NOMO-1 treated with DMSO at 0.1 percent for 48 hours (cell line): ENCODE results near the gene PPFIBP1.
"Not testable (repeated sequence)": the region's sequence is repeated elsewhere in the genome, so short reads cannot be mapped to it uniquely, and the experiment has no call there.

Source experiments
- DNase-seq: peaks from one replicate; lab custom pipeline; 2025; ENCODE audit not compliant: unreplicated experiment; lab: John Stamatoyannopoulos, UW

Gene PPFIBP1

DNA sequence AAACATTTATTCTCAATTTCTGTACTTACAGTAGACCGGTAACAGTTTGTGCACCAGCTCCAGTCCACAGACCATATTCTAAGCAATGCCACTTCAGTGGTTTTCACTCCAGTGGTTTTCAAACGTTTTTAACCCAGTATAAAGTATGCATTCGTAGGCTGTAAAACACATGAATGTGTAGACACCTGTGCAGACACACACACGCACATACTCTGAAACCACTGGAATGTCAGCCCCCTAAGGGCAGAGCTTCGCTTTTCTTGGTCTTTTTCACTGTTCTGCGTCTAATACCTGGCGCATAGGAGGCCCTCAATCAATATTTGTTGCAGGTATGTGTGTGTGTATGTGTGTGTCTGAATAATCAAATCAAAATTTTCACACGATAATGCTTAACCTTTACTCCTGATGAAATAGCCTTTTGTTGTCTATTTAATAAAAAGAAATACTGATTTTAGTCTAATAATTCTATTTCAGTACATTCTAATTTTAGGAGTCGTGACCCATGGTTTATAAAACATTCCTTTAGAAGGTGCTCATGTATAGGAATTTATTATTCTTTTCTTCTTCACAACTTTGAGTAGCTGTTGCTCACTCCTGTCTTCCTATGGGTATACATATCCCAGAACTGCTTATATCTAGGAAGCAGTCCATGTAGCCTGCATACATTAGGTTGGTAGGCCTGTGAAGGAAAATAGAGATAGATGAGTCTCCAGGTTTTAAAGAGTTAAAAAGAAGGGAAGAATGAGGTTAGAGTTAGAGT is 98.6 kb downstream of the PPFIBP1 start:
- no peak for DNase-seq

DNA sequence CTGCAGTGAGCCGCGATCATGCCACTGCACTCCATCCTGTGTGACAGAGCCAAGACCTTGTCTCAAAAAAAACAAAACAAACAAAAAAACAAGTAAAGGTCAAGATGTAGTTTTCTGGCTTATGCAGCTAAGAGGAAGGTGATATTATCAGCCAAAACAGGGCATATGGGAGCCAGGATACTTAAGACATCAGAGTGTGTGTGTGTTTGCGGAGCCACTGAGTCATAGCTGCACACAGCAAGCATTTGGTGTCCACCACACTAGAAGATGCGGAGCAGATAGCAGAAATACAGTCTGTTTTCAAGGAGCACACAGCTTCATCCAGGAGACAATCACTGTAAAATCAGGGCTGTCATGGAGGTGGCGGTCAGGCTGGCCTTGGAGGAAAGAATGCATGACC is 99.6 kb downstream of the PPFIBP1 start:
- DNase-seq = no peak

DNA sequence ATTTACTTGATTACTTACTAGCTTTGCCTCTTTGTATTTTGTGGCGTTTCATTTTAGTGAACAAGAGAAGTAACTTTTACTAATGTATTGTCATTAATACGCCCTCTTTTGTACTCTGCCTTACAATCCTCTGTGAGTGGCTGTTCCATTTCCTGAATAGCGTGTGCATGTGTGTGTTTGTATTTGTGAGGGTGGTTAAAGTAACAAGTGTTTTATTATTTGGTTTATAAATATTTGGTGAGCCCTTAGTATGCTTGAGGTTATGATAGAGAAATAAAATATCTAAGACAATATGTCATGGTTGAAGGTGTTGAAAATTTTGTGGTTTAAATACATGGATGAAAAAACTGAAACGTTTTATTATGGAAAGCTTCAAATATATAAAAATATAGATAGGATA is 100.6 kb downstream of the PPFIBP1 start:
- no peak for DNase-seq

DNA sequence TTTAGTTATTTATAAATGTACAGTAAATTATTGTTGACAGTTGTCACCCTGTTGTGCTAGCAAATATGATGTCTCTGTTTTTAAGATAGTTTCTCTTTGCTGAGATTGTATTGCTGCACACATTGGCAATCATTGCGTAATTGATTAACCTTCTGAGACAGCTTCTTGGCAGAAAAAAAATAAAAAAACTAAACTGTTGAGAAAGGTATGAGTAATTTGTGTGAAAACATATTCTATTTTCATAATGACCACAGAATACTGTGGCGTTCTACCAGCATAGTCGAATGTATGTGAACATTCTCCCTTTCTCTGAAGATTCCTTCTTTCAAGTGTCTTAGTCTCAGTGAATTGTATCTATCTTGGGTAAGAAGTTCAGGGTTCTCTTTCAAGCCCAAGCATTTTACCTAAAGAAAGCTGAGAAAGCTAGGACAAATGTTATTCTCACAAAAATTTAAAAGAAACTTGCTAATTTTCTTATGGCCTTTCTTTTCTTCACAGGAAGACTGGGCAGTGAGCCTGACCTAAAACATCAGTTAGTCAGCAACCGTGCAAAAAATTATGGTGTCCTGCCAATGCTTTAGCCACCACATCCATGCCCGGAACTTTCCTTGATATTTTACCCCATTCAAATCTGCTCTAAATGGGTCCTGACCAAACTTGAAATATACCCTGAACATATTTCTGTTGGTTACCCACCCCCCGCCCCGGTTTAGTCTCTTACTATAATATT is 103.3 kb downstream of the PPFIBP1 start:
- DNase-seq = peak; percentile 85

DNA sequence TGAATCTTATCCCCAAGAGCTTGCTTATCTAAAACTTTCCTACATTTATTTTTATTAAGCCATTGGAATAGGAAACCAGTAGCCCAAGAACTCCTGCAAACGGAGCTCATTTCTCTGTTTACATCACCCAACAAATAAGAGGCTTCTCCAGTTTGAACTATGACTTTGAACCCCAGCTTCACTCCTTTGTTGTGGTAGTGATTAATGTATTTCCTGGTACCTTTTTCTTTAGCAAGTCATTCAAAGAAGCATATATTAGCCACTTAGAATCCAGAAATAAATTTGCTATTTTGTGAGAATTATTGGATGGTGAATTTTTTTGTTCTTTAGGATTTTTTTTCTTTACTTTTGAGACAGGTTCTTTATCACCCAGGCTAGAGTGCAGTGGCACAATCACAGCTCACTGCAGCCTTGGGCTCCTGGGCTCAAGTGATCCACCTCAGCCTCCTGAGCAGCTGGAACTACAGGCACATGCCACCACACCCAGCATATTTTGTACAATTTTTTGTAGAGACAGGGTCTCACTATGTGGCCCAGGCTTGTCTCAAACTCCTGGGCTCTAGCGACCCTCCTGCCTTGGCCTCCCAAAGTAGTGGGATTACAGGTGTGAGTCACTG is 104.0 kb downstream of the PPFIBP1 start:
- DNase-seq = not testable (repeated sequence)

DNA sequence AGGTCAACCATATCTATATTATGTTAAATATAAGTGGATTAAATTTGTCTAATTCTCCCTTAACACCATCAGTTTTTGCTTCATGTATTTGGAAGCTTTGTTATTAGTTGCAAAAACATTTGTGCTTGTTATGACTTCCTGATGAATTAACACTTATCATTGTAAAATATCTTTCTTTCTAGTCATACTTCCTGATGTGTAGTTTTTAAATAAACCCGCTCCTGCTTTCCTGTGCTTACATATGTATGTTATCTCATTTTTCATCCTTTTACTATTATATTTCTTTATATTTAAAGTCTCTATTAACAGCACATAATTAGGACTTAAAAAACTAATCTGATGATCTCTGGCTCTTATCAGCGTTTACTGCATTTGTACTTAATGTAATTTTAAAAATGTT is 106.2 kb downstream of the PPFIBP1 start:
- DNase-seq = not testable (repeated sequence)

DNA sequence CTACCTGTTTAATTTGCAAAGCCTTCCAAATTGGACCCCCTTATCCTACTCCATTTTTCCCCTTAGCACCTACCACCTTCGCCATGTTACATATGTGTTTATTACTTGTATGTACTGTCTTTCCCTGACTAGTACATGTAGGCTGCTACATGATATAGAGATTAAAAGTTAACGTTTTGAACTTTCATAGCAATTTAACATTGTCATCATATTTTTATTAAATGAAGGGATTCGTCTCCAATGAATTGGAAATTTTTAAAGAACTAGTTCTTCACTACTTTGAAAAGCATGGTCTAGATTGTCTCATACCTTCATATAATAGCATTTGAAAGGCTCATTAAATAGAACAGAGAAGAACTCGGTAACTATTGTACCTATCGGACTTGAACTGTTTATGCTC is 107.4 kb downstream of the PPFIBP1 start:
- no peak for DNase-seq

DNA sequence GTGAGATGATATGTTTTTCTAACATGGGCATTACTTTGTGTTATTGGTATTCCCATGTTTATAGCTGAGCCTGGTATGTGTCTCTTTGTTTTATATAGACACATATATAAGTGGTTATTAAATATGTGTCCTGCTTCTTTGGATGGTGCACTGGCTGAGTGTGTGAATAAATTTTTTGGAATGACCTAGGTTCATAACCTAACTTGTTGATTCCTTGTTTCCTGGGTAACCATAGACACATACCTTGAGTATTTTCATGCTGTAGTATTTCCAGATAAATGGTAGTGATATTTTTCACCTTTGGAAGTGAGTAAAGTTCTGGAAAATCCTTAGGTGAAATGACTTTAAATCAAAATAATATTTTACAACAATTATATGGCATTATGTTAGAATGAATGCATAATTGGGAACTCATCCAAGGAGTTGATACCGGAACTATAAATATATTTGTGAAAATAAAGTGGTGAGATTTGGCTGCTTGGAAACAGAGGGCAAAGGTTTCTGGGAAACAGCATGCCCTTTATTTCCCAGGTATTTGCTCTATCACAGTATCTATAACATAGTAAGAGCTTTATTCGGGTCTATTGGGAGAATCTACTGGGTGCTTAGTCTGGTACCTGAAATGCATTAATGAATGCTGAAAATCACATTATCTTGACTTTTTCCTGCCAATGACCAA is 107.9 kb downstream of the PPFIBP1 start:
- DNase-seq = no peak

DNA sequence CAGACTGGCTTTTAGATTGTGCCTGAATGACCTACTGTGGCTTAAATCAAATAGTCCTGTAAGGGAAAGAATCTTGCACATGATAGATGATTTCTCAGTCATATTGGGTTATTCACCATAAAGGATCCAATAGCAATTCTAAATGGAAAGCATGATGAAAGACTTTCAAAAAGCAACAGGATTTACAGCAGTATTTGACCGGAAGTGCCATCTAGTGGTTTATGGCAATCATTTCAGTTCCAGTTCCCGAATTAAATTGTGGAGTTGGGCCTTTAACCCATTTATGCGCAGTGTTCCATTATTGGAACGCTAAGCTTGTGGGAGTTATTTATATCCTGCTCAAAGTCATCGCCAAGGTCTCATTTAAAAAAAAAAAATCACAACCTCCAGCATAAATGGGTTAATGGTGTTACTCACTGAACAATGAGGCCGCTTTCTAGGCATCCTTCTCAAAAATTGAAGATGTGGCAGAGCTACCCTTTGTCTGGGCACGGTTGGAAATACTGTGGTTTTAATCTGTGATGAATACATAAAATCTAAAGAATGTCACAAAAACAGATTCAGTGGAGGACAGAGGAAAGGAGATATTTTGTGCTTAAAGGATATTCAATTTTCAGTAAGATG is 111.5 kb downstream of the PPFIBP1 start:
- peak; percentile 59 for DNase-seq

DNA sequence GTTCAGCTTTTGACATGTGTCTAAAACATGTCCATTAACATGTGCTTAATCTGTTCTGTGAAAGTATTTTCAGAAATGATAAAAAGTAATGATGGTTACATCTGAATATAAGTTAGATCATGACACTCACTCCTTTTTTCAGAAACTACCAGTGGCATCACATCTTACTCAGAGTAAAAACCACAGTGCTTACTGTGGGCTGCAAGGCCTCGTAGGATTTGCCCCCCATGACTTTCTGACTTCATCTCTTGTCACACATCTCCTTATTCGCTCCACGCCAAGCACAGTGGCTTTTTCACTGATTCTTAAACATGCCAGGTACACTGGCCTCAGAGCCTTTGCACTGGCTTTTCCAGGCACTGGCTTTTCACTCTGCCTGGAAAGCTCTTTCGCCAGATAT is 112.6 kb downstream of the PPFIBP1 start:
- DNase-seq = not testable (repeated sequence)

DNA sequence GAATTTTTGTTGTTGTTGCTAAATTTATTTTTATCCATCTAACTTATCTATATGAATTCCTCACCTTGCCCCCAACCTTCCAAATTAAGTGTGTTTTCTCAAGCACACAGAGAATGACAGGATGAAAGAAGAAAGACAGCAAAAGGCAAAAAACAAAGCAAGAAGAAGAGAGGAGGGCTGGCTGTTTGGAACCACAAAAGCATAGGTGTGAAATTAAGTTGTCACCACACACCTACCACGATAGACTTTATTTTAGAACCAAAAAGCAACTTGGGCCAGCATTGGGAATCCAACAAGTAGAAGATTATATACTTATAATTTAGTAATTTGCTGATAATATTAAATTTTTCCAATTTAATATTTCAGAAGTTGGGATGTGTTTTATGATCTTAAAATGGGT is 113.5 kb downstream of the PPFIBP1 start:
- DNase-seq = no peak

DNA sequence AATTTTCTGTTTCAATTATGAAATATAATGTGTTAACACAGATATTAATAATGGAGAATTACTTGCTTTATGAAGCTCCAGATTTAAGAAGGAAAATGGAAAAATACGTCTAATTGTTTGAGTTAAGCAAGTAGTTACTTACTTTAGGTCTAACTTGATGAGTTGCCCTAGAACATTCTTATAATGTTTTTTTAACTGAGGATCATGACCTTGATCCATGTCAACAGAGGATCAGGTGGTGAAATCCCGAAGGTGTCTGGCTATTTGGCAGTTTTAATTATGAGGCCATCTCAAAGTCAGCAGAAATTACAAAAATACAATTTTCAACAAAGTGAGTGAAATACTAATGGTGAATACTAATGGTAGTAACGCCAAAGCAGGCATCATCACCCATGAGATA is 115.3 kb downstream of the PPFIBP1 start:
- DNase-seq = no peak

DNA sequence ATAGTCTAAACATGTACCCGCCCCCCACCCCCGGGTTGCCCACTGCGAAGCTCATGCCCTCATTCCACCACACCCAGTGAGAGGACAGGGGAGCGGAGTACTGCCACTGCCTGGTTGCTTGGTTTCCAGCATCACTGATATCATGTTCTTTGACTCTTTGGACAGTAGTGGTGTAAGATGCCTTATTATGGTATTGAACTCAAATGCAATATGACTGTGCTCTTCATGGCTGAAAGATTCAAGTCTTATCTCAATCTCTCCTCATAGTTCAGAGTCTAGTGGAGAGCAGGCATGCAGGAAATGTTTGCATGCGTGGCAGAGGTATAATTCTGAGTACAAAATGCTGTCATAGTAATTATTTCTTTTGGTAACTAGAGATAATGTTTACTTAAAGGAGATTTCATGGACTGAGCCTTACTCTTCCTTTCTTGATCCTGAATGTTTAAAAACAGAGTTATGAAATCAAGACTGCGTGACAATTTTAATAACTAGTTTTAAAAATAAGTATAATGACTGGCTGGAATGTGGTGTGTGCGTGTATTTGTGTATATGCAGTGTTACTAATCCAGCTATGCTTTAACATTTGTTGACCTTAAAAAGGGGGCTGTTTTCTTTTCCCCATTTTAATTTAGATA is 116.7 kb downstream of the PPFIBP1 start:
- not testable (repeated sequence) for DNase-seq

DNA sequence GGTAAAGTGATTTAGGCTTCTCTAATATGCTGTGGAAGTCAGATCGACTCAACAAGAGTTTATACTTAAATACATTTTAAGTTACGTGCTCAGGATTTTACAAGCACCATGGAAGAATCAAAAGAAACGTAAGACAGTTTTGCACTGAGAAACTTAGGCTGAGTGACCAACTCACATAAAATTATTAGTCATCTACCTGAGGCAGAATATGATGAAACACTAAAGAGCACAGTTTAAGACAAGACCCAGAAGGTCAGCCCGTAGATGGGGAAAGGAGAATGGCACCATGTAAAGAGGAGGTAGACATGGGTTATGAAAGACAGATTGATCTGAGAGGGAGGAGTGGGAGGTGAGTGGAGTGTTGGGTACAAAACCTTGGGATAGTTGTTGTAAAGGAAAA is 118.4 kb downstream of the PPFIBP1 start:
- not testable (repeated sequence) for DNase-seq

DNA sequence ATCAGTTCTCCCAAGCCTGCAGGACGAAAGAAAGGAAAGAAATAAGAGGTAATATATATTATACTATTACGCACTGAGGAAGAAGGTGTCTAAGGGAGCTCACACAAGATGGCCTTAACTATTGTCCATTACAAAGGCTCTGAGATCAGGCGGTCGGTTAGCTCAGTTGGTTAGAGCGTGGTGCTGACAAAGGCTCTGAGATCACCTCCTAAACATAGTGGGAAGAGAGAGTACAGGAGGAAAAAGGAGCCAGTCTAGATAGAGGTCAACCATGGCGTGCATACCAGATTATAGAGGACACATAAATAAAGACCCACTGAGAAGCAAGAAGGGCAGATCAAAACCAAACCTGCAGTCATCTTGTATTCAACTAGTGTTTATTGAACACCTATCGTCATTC is 118.9 kb downstream of the PPFIBP1 start:
- DNase-seq = not testable (repeated sequence)

DNA sequence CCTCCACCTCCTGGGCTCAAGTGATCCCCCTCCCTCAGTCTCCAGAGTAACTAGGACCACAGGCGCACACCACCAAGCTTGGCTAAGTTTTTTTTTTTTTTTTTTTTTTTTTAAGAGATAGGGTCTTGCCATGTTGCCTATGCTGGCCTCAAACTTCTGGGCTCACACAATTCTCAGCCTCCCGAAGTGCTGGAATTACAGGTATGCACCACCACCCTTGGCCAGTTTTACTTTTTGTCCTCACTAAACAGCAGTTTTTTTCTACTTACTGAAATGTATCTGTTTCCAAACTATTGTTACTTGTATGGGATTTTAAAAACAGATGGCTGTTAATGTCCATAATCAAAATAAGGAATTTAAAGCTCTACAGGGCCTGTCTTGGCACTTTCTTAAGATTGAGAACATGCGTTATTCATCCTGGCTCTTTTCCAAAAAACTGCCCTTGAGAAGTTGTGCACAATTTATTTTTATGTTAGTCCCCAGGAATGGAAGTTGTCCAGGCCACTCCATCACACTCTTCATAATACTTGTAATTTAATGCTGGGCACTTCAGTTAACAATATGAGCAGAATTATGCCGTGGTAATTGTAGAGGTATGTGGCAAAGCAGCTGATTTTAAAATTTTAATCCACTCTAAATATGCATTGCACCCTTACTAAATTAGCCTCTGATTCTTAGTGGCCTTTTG is 120.3 kb downstream of the PPFIBP1 start:
- no peak for DNase-seq

DNA sequence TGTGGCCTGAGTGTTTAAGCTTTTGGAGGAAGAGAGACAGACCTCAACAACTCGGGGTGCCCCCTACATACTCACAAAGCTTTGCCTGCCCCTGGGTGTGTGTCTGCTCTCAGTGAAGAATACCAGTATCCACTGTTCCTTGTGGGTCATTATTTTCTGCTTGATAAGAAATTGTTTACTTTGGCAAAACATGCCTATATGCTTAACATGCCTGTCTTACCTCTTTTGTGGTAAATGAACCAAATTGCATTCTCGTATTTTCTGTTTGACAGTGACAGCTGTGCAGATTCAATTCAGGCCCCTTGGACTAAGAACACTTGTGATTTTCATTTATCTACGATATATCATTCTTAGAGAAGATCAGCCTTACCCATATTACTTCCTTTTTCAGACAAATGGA is 121.7 kb downstream of the PPFIBP1 start:
- DNase-seq = no peak

DNA sequence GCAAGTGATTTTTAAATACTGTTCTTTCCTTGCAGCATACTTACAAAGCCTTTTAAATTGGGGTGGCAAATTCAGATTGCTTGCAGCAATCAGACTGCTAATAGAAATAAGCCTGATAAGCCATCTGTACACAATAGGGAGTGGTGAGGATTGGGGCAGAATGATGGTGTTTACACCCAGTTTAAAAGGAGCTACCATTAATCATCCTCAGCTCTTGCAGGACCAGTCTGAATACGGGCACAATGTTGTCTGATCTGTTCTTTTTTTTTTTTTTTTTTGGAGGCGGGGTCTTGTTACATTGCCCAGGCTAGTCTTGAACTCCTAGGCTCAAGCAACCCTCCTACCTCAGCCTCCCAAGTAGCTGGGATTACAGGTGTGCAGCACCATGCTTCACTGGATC is 122.1 kb downstream of the PPFIBP1 start:
- no peak for DNase-seq

DNA sequence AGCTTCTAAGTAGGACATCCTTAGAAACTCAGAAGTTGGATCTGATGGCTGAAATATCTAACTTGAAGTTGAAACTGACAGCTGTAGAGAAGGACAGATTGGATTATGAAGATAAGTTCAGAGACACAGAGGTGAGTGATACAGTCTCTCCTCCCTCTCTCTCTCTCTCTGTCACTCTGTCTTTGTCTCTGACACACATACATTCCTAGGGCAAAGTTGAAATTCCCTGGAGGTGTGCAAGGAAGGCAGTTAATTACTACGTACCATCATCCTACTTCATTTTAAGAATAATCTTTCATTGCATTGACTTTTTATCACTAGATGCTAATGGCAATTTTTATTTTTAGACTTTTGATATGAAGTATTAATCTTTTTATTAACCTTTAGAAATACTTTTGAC is 126.0 kb downstream of the PPFIBP1 start:
- DNase-seq = no peak

DNA sequence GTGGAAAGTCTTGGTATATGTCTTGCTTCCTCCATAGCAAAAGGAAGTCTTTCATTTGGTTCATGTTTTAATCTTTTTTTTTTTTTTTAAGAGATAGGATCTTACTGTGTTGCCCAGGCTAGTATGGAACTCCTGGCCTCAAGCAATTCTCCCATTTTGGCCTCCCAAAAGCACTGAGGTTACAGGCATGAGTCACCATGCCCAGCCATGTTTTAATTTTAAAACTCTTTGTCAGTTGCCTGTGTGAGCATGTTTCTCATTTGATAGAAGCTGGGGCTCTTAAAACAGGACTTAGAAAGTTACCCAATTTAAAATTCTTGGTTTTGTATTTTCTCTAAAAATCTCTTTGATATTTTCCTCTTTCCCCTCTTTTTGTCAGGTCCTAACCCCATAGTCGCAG is 127.2 kb downstream of the PPFIBP1 start:
- DNase-seq = no peak
